ENCODE data around the gene PSAPL1. TPM values are rescaled to one million over a fixed set of nuclear protein-coding genes. Genes with fewer than 3 reads are reported as not detected.

Gene PSAPL1
- total and polyA plus RNA-seq, 9 of the 15 experiments (the other 6 are each of a cell fraction or from before 2014, with no cell fraction given): not detected

GRCh38 chr4:7396186-7396910, 38.4 kb downstream of the PSAPL1 start (continued):
- no peak for TF ChIP-seq ELF4 (CRISPR knock-in tag; IDR thresholded peaks at IDR 0.05)

DNA sequence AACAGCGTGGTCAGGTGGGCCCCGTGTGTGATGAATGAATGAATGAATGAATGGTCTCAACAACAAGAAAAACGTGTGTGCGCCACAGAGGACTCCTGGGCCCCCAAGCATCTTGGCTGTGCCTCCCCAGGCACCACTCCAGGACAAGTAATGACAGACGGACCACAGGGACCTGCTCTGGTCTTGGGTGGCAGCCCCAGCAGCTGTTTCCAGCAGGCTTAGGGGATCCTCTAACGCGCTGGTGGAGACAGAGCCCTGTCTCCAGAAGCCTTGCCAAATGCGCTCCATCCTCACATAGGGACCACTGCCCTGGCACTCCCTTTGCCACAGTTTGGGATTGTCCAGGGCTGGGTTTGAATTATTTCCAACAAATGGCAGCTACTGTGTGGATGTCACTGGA, 39.1 kb downstream of the PSAPL1 start:
- Histone ChIP-seq H3K27ac (ENCODE audit: extremely low read depth, low read depth, low read length) (no peak overlapping the region), H3K79me2 (ENCODE audit: control insufficient read depth, insufficient read depth, low read length) (no peaks in the 10 kb centered on the region), H3K4me3 (no peak overlapping the region), H3K9me3 (replicated peaks; ENCODE audit: control insufficient read depth, insufficient read depth, low read depth, low read length) (no peaks in the 10 kb centered on the region), H2AFZ (ENCODE audit: low read depth, low read length) (no peak overlapping the region), H3K4me1 (replicated peaks in 1 of 2; ENCODE audit: control insufficient read depth in 2 of 2, insufficient read depth in 2 of 2, low read length in 2 of 2) (no peaks in the 10 kb centered on the region; a peak in 1 of 5 replicates), H3K9ac (ENCODE audit: insufficient read depth in 1 of 2, low read depth in 2 of 2, low read length in 2 of 2) (no peak overlapping the region), H3K27me3 (ENCODE audit: control insufficient read depth in 2 of 2, insufficient read depth in 2 of 2, low read length in 2 of 2) (peaks cover 12 to 65% of the 10 kb centered on the region in 2 experiments; a peak in 4 of 5 replicates), H4K20me1 (replicated peaks; ENCODE audit: control insufficient read depth, insufficient read depth, low read length) (peaks cover 12% of the 10 kb centered on the region), H3K36me3 (ENCODE audit: control insufficient read depth, insufficient read depth, low read length) (no peaks in the 10 kb centered on the region), H3K9me1 (ENCODE audit: control insufficient read depth, insufficient read depth, low read length) (peaks cover 2% of the 10 kb centered on the region), H3K4me2 (ENCODE audit: insufficient read depth, low read length) (no peak overlapping the region)
- intact Hi-C loops (cut with micrococcal nuclease): no loop called here
- ATAC-seq (no peak), FAIRE-seq (no peak), DNase-seq (ENCODE audit: extremely low read depth in 1 of 4, low spot score in 3 of 4) (no peak)
- 0% methylated on average over 8 of the region's 8 CpGs for WGBS (ENCODE audit: insufficient coverage, low coverage, missing lambda C conversion rate)
- CTCF ChIA-PET (ENCODE audit: low intra/inter-chr PET ratio): no interaction called here
- BruUV-seq (replicated peaks): no TSS peak
- POLR2A ChIA-PET: interaction anchor here (0.6 kb wide), 1 partner anchor 29 kb away, joined by 3 read pairs; no protein-coding TSS in a partner anchor
- in situ Hi-C loops (cut with MboI): no loop called here
- TF ChIP-seq POLR2A (conservative IDR thresholded peaks at IDR 0.05): no peak
- TF ChIP-seq, protein P1, sequence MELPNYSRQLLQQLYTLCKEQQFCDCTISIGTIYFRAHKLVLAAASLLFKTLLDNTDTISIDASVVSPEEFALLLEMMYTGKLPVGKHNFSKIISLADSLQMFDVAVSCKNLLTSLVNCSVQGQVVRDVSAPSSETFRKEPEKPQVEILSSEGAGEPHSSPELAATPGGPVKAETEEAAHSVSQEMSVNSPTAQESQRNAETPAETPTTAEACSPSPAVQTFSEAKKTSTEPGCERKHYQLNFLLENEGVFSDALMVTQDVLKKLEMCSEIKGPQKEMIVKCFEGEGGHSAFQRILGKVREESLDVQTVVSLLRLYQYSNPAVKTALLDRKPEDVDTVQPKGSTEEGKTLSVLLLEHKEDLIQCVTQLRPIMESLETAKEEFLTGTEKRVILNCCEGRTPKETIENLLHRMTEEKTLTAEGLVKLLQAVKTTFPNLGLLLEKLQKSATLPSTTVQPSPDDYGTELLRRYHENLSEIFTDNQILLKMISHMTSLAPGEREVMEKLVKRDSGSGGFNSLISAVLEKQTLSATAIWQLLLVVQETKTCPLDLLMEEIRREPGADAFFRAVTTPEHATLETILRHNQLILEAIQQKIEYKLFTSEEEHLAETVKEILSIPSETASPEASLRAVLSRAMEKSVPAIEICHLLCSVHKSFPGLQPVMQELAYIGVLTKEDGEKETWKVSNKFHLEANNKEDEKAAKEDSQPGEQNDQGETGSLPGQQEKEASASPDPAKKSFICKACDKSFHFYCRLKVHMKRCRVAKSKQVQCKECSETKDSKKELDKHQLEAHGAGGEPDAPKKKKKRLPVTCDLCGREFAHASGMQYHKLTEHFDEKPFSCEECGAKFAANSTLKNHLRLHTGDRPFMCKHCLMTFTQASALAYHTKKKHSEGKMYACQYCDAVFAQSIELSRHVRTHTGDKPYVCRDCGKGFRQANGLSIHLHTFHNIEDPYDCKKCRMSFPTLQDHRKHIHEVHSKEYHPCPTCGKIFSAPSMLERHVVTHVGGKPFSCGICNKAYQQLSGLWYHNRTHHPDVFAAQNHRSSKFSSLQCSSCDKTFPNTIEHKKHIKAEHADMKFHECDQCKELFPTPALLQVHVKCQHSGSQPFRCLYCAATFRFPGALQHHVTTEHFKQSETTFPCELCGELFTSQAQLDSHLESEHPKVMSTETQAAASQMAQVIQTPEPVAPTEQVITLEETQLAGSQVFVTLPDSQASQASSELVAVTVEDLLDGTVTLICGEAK (IDR thresholded peaks at IDR 0.05): no peak
- TF ChIP-seq, protein P1 (CRISPR knock-in tag; IDR thresholded peaks at IDR 0.05): no peak
- no peak for TF ChIP-seq ZC3H4 (CRISPR knock-in tag; IDR thresholded peaks at IDR 0.05; ENCODE audit: borderline replicate concordance)
- no peak for TF ChIP-seq MEF2D (tag; conservative IDR thresholded peaks at IDR 0.05; ENCODE audit: low read depth)
- no peak for TF ChIP-seq ZNF512 (tag; IDR thresholded peaks at IDR 0.05)
- no peak for TF ChIP-seq SRSF9 (IDR thresholded peaks at IDR 0.05; ENCODE audit: borderline replicate concordance, low read depth, low read length)
- no peak for TF ChIP-seq TCF7 (IDR thresholded peaks at IDR 0.05; ENCODE audit: borderline replicate concordance)
- no peak for TF ChIP-seq SIX5 (IDR thresholded peaks at IDR 0.05; ENCODE audit: borderline replicate concordance in 1 of 2, insufficient read depth in 1 of 2, low read depth in 1 of 2, low read length in 2 of 2)
